ENCODE results near the gene MYBPC1. TPM values are rescaled to one million over a fixed set of nuclear protein-coding genes. Genes with fewer than 3 reads are reported as not detected.

The MYBPC1 gene
- total and polyA plus RNA-seq, 2 of the 4 experiments (the other 2 are of a cell fraction): not detected

DNA sequence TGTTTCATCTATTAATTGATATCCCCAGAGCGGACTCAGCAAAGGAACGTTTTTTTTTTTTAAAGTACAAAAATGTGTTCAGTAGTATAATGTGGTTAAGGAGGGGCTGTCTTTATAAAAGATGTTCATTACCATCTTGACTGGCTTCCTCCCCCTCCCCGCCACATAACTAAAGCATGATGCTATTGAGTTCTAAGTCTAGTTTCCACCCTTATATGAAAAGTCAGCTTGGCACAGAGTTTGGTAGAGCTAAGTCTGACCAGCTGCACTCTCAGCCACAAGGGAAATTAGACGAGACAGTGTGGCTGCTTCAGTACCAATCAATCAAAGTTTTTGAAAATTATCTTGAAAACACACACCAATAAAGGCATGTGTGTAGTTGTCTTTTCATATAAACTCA, 1.9 kb upstream of the MYBPC1 start:
- H3K9me3 ChIP-seq (ENCODE audit: control insufficient read depth, insufficient read depth, low read length): no peaks in the 10 kb centered on the region
- H4K5ac ChIP-seq (ENCODE audit: low read depth, low read length): no peak overlapping the region
- no peak overlapping the region for H2BK5ac ChIP-seq (ENCODE audit: low read depth, low read length, poor library complexity, severe bottlenecking)
- H4K8ac ChIP-seq (ENCODE audit: low read depth in 2 of 2, low read length in 2 of 2): no peak overlapping the region
- no peak overlapping the region for H4K91ac ChIP-seq (ENCODE audit: insufficient read depth, low read depth, low read length)
- no peak overlapping the region for H3K27ac ChIP-seq (ENCODE audit: insufficient read depth, low read length)
- intact Hi-C loops (cut with micrococcal nuclease) (no loop called here), in situ Hi-C loops (cut with MboI; ENCODE audit: low sequenced_read_pairs) (no loop called here), dilution Hi-C loops (cut with HindIII; ENCODE audit: low sequenced_read_pairs, unreplicated experiment) (no loop called here)
- H3K4ac ChIP-seq (ENCODE audit: low read depth, low read length): no peak overlapping the region
- CTCF ChIA-PET: interaction anchor here (0.5 kb wide), 1 partner anchor 808 kb away, joined by 3 read pairs; no protein-coding TSS in a partner anchor
- no peak overlapping the region for H3K4me3 ChIP-seq (ENCODE audit: insufficient read depth, low read depth, low read length)
- H3K36me3 ChIP-seq (ENCODE audit: control insufficient read depth, insufficient read depth, low read length): no peaks in the 10 kb centered on the region
- no peak overlapping the region for H2AFZ ChIP-seq (replicated peaks; ENCODE audit: low read length, poor library complexity)
- H3K9ac ChIP-seq (ENCODE audit: low read depth, low read length): no peak overlapping the region
- no peak overlapping the region for H2BK20ac ChIP-seq (ENCODE audit: low read depth, low read length)
- no peak for ATAC-seq (ENCODE audit: low read depth)
- no TSS peak for BruUV-seq (replicated peaks)
- H2AK5ac ChIP-seq (ENCODE audit: low read depth, low read length): no peak overlapping the region
- no peaks in the 10 kb centered on the region for H3K9me1 ChIP-seq (ENCODE audit: insufficient read depth, low read length)
- no peaks in the 10 kb centered on the region for H3K4me1 ChIP-seq (ENCODE audit: control insufficient read depth, insufficient read depth, low read length)
- TF ChIP-seq CTCF (conservative IDR thresholded peaks at IDR 0.05; ENCODE audit: low read depth, low read length): no peak
- H3K79me1 ChIP-seq (ENCODE audit: low read depth in 1 of 2, low read length in 2 of 2): no peaks in the 10 kb centered on the region
- no peak overlapping the region for H2AK9ac ChIP-seq (replicated peaks; ENCODE audit: low read depth, low read length, poor library complexity)
- H4K20me1 ChIP-seq (ENCODE audit: insufficient read depth, low read length): no peaks in the 10 kb centered on the region
- POLR2A ChIA-PET (ENCODE audit: unreplicated experiment): no interaction called here
- H3K23ac ChIP-seq (ENCODE audit: low read depth, low read length): no peak overlapping the region
- no peak overlapping the region for H3K56ac ChIP-seq (ENCODE audit: extremely low read depth, insufficient read depth, low read length)
- no peak overlapping the region for H3K18ac ChIP-seq (ENCODE audit: low read depth, low read length)
- DNase-seq: no peak
- no peaks in the 10 kb centered on the region for H3K27me3 ChIP-seq (ENCODE audit: control insufficient read depth, insufficient read depth, low read length)
- H3K4me2 ChIP-seq (ENCODE audit: low read depth, low read length): no peak overlapping the region
- H3K14ac ChIP-seq (replicated peaks; ENCODE audit: low read depth, low read length): no peak overlapping the region
- no CpG with 5 or more reads among the region's 4 CpGs for WGBS, 2 experiments (ENCODE audit: extremely low coverage in 2 of 2, insufficient read length in 1 of 2)
- H2BK15ac ChIP-seq (ENCODE audit: low read depth, low read length): no peak overlapping the region
- no peak overlapping the region for H2BK120ac ChIP-seq (ENCODE audit: low read depth, low read length)

Data from IMR-90 (cell line).